ENCODE measurements around the gene PPP1R26.
"Not testable (repeated sequence)": the region's sequence is repeated elsewhere in the genome, so short reads cannot be mapped to it uniquely, and the experiment has no call there.

The PPP1R26 gene, protein sequence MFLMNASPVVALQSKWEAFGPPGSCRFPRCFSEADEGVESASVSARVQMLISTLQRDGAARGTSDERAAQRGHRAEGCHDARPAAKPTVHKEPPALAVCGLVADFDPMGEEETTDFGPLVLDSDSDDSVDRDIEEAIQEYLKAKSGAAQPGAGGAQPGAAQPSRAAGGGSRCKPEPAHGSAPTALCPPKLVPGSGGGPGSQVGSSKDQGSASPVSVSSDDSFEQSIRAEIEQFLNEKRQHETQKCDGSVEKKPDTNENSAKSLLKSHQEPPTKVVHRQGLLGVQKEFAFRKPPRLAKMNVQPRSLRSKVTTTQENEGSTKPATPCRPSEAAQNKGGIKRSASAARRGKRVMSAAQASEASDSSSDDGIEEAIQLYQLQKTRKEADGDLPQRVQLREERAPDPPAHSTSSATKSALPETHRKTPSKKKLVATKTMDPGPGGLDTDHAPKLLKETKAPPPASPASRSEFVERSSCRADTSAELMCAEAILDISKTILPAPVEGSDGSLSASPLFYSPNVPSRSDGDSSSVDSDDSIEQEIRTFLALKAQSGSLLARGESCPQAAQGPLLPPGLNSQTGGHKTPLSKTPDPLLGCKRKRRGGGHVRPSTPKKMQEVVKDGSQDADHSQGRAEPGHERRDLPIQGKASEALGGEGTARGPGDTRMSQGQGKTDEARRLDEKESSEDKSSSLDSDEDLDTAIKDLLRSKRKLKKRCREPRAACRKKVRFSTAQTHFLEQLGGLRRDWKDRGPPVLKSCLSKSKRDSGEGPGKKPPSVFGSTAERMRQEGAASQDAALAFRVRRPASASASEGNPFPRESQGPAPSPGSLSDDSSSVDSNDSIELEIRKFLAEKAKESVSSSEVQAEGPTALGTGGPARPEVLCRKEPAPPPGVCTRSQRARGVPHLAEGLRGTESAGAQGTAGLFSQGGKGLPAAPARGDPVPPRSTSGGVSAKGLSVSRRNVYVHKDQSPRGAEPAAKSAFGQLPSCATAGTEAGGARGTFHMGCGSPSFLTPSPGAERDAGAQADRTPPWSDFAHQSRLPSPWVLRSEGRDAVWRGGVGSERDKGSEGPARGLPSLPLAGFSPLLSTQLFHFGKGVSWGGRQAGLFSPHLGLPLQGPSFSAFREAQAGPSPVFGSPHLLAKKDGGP (N-terminal part only)

DNA sequence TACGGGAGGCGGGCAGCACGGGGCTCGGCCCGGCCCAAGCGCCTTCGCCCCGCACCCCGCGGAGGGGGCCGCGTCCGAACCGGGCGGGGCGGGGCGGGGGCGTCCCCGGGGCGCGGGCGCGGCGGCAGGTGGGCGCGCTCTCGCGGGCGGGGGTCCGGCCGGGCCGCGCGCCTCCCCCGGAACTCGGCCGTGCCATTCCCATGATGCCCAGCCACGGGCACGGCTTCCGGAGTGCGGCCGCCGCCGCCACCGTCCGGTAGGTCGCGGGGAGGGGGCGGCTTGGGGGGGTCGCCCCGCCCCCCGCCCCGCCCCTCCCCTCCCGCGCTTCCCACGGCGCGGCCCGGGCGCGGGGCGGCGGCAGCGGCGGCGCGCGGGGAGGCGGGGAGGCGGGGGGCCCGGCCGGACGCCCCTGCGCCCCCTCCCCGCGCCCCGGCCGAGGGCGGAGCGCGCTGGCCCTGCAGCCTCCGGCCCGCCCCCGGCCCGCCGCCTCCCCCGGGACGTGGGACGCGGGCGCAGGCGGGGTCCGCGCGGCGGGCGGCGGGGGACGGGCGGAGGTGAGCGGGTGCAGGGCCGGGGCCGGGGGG, at the start of gene PPP1R26:
TSS of gene PPP1R26 (plus strand) at position 314 of the 584 bp plus-strand sequence. CDS start 4,729 bp downstream, outside the sequence.
- in situ Hi-C loops (cut with HindIII; ENCODE audit: low sequenced_read_pairs) = no loop called here

DNA sequence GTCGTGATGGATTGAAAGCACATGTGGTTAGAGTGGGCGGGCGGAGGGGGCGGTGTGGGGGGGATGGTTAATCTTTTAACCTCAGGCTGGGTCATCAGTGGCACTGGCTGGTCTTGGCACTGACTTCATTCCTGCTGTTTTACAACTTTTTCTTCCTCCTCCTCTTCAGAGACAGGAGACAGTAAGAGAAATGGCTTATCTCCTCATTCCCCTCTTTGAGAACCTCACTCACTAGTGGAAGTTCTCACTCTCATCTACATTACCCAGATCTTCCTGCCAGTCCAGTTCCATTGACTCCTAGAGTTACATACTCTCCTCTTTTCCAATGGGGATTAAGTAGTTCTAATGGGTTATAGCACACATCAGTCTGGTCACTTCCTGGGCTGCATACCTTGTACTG, 42.3 kb upstream of the PPP1R26 start:
- in situ Hi-C loops (cut with HindIII; ENCODE audit: low sequenced_read_pairs) = no loop called here
- TF ChIP-seq, protein P1, sequence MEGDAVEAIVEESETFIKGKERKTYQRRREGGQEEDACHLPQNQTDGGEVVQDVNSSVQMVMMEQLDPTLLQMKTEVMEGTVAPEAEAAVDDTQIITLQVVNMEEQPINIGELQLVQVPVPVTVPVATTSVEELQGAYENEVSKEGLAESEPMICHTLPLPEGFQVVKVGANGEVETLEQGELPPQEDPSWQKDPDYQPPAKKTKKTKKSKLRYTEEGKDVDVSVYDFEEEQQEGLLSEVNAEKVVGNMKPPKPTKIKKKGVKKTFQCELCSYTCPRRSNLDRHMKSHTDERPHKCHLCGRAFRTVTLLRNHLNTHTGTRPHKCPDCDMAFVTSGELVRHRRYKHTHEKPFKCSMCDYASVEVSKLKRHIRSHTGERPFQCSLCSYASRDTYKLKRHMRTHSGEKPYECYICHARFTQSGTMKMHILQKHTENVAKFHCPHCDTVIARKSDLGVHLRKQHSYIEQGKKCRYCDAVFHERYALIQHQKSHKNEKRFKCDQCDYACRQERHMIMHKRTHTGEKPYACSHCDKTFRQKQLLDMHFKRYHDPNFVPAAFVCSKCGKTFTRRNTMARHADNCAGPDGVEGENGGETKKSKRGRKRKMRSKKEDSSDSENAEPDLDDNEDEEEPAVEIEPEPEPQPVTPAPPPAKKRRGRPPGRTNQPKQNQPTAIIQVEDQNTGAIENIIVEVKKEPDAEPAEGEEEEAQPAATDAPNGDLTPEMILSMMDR (IDR thresholded peaks at IDR 0.05; ENCODE audit: low read depth, low read length, missing control alignments) = no peak
- no peak overlapping the region for H3K4me3 ChIP-seq (ENCODE audit: low read depth, low read length)
- DNase-seq (ENCODE audit: low read depth) = no peak

More for the DNA sequence above, at the start of gene PPP1R26:
- no peak for DNase-seq (ENCODE audit: low read depth)
- TF ChIP-seq, protein P1 (IDR thresholded peaks at IDR 0.05; ENCODE audit: low read depth, low read length, missing control alignments) = no peak
- H3K4me3 ChIP-seq (ENCODE audit: low read depth, low read length) = peak within 1 kb of the TSS; percentile 72

DNA sequence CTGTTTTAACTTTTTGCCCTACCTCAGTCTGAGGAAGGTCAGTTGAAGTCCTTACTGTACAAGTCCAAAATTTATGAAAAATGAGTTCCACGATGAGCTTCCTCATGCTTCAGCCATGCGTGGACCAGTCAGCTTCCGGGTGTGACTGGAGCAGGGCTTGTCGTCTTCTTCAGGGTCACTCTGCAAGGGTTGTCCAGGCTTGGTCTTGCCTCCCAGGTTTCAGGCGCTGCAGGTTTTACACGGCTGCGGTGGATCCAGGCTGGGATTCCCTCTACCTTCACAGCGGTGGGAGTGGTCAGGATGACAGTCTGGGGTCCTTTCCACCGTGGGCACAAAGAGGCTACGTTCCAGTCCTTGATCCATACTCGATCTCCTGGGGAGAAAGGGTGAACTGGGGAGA, 41.9 kb upstream of the PPP1R26 start:
- H3K4me3 ChIP-seq (ENCODE audit: low read depth, low read length); DNase-seq (ENCODE audit: low read depth); in situ Hi-C loops (cut with HindIII; ENCODE audit: low sequenced_read_pairs): not testable (repeated sequence)

DNA sequence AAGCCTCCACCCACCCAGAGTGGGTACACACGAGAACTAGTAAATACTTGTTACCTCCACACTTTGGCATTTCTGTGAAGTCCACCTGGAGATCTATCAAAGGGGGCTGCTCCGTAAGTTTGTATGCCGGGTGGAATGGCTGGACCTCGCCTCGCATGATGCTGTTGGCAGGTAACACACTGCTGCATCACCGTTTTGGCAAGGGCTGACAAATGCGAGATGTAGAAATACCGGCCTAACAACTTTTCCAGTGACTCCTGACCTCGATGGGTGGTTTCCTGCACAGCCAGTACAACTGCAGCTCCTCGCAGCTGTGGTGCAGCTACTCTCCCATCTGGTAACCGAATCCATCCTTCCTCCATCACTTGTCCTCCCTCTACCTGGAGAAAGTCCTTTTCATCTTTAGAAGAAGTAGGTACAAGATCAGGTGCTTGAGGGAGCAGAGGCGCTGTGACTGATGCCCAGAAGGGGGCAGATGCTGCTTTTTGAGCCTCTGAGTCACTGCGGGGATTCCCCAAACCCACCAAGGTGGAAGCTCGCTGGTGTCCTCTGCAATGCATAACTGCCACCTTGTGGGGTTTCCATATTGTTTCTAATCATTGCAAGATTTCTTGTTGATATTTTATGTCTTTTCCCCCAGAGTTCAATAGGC, 40.9 kb upstream of the PPP1R26 start:
- in situ Hi-C loops (cut with HindIII; ENCODE audit: low sequenced_read_pairs); DNase-seq (ENCODE audit: low read depth); H3K4me3 ChIP-seq (ENCODE audit: low read depth, low read length): not testable (repeated sequence)

DNA sequence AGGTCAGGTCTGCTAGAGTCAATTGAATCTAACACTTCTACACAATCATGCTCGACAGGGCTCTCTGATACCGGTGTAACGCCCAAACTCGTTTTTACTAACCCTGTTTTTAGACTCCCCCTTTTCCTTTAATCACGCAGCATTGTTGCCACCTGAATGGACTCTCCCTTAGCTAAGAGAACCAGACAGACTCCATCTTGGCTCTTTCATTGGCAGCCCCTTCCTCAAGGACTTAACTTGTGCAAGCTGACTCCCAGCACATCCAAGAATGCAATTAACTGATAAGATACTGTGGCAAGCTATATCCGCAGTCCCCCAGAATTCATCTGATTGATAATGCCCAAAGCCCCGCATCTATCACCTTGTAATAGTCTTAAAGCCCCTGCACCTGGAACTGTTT, 40.1 kb upstream of the PPP1R26 start:
- in situ Hi-C loops (cut with HindIII; ENCODE audit: low sequenced_read_pairs); H3K4me3 ChIP-seq (ENCODE audit: low read depth, low read length); DNase-seq (ENCODE audit: low read depth): not testable (repeated sequence)

DNA sequence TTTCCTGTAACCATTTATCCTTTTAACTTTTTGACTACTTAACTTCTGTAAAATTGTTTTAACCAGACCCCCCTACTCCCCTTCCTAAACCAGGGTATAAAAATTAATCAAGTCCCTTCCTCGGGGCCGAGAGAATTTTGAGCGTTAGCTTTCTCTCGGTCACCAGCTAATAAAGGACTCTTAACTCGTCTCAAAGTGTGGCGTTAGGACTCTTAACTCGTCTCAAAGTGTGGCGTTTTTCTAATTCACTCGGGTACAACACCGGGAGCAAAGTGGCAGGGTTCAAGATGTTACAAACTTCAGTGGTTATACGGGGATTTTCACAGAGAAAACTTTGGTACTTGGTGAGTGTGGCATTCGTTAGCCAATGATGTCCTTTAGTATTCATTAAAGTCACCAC, 39.7 kb upstream of the PPP1R26 start:
- in situ Hi-C loops (cut with HindIII; ENCODE audit: low sequenced_read_pairs) = no loop called here
- DNase-seq (ENCODE audit: low read depth) = no peak
- H3K4me3 ChIP-seq (ENCODE audit: low read depth, low read length) = no peak overlapping the region
- TF ChIP-seq, protein P1 (IDR thresholded peaks at IDR 0.05; ENCODE audit: low read depth, low read length, missing control alignments) = no peak

DNA sequence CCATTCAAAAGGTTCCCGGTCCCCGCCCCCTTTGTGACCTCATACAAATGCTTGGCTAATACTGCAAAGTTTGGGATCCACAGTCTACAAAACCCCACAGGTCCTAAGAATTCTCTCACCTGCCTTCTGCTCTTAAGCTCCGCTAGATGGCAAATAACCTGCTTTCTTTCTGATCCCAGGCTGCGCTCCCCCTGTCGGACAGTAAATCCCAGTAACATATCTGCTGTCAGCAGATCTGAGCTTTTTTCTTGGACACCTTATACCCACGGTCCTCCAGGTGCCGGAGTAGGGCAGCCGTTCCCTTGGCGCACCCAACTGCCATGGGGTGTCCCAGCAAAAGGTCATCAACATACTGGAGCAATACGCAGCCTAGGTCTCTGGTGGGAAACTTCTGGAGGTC, 39.0 kb upstream of the PPP1R26 start:
- TF ChIP-seq, protein P1 (IDR thresholded peaks at IDR 0.05; ENCODE audit: low read depth, low read length, missing control alignments) = no peak
- in situ Hi-C loops (cut with HindIII; ENCODE audit: low sequenced_read_pairs) = no loop called here
- DNase-seq (ENCODE audit: low read depth) = no peak
- H3K4me3 ChIP-seq (ENCODE audit: low read depth, low read length) = no peak overlapping the region

DNA sequence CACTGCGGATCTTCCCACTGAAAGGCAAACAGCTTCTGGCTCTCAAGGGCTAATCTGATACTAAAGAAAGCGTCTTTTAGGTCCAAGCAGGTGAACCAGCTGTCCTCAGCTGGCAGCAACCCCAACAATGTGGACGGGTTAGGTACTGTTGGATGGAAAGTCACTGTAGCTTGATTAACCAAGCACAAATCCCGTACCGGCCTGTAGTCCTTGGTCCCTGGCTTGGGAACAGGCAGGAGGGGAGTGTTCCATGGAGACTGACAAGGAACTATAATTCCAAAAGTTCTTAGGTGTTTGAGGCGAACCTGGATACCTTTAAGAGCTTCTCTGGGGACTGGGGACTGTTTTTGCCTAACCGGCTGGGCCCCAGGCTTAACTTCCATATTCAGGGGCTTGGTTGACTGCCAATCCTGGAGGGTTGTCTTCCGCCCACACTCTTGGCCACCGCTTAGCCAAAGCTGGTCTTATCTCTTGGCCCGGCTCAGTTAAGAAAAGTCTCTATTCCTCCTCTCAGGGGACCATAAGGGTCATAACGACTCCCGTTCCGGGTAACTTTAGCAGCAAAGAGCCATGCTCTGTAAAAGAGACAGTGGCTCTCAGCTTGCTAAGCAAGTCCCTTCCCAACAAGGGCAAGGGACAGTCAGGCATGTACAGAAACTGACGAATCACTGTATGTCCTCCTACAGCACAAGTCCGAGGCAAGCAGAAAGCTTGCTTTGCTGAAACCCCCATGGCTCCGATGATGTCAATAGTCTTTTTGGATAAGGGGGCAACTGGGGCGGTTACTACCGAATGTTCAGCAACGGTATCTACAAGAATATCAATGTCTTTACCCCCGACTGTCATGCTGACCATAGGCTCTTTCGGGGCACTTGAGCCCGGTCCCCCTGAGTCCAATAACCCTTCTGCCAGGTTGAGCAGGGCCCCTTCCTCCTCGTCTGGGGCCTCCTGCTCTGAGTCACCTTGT, 38.2 kb upstream of the PPP1R26 start:
- in situ Hi-C loops (cut with HindIII; ENCODE audit: low sequenced_read_pairs); H3K4me3 ChIP-seq (ENCODE audit: low read depth, low read length); DNase-seq (ENCODE audit: low read depth): not testable (repeated sequence)

Data from astrocyte of the cerebellum (primary cell).